Subcutaneous abdominal adipose tissue (tissue), 5 donors: Measurements from ENCODE around the gene SLC32A1.

Experiments
- H3K27ac ChIP-seq: one replicate; pipeline ENCODE4 v1.7.0; 2013; ENCODE audit warnings: low read depth, mild to moderate bottlenecking, inconsistent platforms, low read length, moderate library complexity
- H3K27me3 ChIP-seq, 5 donors: one replicate each; pipeline ENCODE4 v1.7.0; 2013; ENCODE audit warnings: low read length in 5 of 5, inconsistent platforms in 1 of 5; ENCODE audit not compliant: control insufficient read depth in 5 of 5, insufficient read depth in 4 of 5
- H3K36me3 ChIP-seq, 5 donors: one replicate each; pipeline ENCODE4 v1.7.0; 2013; ENCODE audit warnings: low read length in 5 of 5; ENCODE audit not compliant: control insufficient read depth in 5 of 5, insufficient read depth in 5 of 5
- H3K4me1 ChIP-seq, 5 donors: one replicate each; pipeline ENCODE4 v1.7.0; 2013; ENCODE audit warnings: low read length in 5 of 5, mild to moderate bottlenecking in 3 of 5, moderate library complexity in 1 of 5; ENCODE audit not compliant: control insufficient read depth in 5 of 5, insufficient read depth in 5 of 5
- H3K4me3 ChIP-seq, 5 donors: one replicate each; pipeline ENCODE4 v1.7.0; 2013; ENCODE audit warnings: low read length in 5 of 5, low read depth in 1 of 5
- H3K9ac ChIP-seq, 5 donors: one replicate each; pipeline ENCODE4 v1.7.0; 2013; ENCODE audit warnings: low read length in 5 of 5, mild to moderate bottlenecking in 4 of 5, moderate library complexity in 3 of 5
- H3K9me3 ChIP-seq, 5 donors: one replicate each; pipeline ENCODE4 v1.7.0; 2013; ENCODE audit warnings: low read length in 5 of 5; ENCODE audit not compliant: control insufficient read depth in 5 of 5
- donor health status: healthy.
- donor health status: healthy.
- donor health status: healthy.
- donor health status: healthy.
- donor health status: healthy.

SLC32A1 gene

DNA sequence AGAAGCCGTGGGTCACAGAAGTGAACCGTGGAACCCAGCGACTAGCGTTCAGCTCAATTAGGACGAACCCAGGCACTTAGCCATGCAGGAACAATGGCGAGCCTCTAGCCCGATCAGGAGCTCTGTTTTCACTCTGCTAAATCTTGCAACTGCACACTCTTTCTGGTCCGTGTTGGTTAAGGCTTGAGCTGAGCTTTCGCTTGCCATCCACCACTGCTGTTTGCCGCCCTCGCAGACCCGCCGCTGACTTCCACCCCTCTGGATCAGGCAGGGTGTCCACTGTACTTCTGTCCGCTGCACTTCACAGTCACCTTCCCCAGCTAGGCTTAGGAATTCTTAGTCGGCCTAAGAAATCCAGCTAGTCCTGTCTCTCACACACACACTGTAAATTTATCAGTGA lies 25.7 kb upstream of the SLC32A1 start:
- H3K9me3 ChIP-seq: no peaks in the 10 kb centered on the region
- H3K27me3 ChIP-seq: peaks cover 0 to 25% (median 23%) of the 10 kb centered on the region in 5 donors
- no peaks in the 10 kb centered on the region for H3K4me1 ChIP-seq
- no peaks in the 10 kb centered on the region for H3K36me3 ChIP-seq
- H3K9ac ChIP-seq: no peak overlapping the region
- no peak overlapping the region for H3K4me3 ChIP-seq
- H3K27ac ChIP-seq: no peak overlapping the region

DNA sequence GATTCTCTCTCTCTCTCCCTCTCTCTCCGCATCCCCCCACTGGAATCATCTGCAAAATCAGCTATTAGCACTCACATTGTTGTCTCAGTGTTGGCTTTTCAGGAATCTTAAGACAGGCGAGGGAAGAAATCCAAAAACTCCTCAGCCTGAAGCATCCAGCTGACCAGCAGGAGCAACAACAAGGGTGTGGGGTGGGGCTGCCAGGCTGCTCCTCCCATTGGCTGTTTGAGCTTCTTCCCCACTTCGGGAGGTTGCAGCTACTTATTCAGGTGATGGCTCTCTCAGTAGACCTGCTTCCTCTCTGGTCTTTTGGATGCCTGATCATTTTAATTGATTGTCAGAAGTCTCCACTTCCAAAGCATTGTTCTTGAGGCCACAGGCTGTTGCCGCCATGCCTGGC lies 24.1 kb upstream of the SLC32A1 start:
- H3K4me3 ChIP-seq: no peak overlapping the region

DNA sequence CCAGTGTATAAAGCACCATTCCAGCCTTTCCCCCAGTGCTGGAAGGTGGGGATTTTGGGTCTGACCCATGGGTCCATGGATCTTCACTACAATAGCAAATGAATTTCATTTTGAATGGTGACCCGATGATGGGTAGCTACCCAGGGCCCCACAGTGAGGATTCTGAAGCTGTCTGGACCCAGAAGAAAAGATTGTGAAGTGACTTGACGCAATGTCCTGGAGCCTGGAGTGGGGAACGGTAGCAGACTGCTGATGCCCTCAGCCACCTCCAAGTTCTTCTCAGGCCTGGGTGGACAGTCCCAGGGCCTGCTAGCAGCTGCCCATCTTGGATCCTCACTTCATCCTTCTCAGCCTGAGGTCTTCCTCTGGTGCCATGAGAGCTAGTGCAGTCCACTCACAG lies 23.4 kb upstream of the SLC32A1 start:
- Histone ChIP-seq H3K27ac (no peak overlapping the region), H3K36me3 (no peaks in the 10 kb centered on the region), H3K27me3 (peaks cover 0 to 37% (median 29%) of the 10 kb centered on the region in 5 donors), H3K9me3 (no peaks in the 10 kb centered on the region), H3K9ac (no peak overlapping the region), H3K4me1 (no peaks in the 10 kb centered on the region), H3K4me3 (no peak overlapping the region)

More for the DNA sequence above, 24.1 kb upstream of the SLC32A1 start:
- Histone ChIP-seq H3K27ac (no peak overlapping the region), H3K36me3 (no peaks in the 10 kb centered on the region), H3K9me3 (no peaks in the 10 kb centered on the region), H3K9ac (no peak overlapping the region), H3K4me1 (no peaks in the 10 kb centered on the region), H3K27me3 (peaks cover 0 to 30% (median 26%) of the 10 kb centered on the region in 5 donors)

DNA sequence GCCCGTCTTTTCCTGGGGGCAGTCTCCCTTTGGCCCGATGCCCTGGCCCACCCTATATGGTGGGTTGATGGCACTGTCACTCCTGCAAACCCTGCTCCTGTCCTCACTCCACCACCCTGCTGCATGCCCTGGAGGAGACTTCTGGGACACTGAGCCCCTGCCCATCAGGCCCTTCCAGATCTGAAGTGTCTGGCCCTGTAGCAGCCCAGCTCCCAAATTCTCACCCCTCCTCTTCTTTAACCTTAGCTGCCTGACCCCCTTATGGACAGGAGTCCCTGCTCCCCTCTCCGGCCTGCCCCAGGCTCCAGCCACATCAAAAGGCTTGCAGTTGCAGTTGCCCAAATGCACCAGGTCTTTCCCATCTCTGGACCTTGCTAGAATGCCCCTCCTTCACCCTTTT lies 20.8 kb upstream of the SLC32A1 start:
- peaks cover 0 to 37% (median 35%) of the 10 kb centered on the region in 5 donors for H3K27me3 ChIP-seq

DNA sequence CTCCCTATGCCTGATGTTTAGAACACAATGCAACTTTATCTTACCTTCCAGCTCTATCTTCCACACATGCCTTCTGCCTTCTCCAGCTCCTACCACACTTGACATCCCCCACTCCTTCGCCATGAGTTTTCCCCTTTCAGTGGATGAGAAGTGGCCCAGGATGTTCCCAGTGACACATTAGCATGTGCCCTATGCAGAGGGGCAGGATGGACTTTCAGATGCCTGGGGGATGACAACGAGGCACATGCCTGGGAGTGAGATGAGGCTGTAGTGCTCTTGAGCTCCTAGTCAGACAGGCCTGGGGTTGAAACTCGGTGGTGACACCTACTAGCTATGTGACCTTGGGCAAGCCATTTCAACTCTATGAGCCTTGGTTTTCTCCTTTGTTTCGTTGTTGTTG lies 20.1 kb upstream of the SLC32A1 start:
- Histone ChIP-seq H3K9me3 (no peaks in the 10 kb centered on the region), H3K9ac (no peak overlapping the region), H3K4me3 (no peak overlapping the region), H3K36me3 (no peaks in the 10 kb centered on the region), H3K4me1 (no peaks in the 10 kb centered on the region), H3K27me3 (peaks cover 0 to 35% (median 31%) of the 10 kb centered on the region in 5 donors), H3K27ac (no peak overlapping the region)

More for the DNA sequence above, 20.8 kb upstream of the SLC32A1 start:
- no peaks in the 10 kb centered on the region for H3K9me3 ChIP-seq
- H3K4me3 ChIP-seq: no peak overlapping the region
- no peak overlapping the region for H3K9ac ChIP-seq
- no peaks in the 10 kb centered on the region for H3K4me1 ChIP-seq
- H3K27ac ChIP-seq: no peak overlapping the region
- H3K36me3 ChIP-seq: no peaks in the 10 kb centered on the region

DNA sequence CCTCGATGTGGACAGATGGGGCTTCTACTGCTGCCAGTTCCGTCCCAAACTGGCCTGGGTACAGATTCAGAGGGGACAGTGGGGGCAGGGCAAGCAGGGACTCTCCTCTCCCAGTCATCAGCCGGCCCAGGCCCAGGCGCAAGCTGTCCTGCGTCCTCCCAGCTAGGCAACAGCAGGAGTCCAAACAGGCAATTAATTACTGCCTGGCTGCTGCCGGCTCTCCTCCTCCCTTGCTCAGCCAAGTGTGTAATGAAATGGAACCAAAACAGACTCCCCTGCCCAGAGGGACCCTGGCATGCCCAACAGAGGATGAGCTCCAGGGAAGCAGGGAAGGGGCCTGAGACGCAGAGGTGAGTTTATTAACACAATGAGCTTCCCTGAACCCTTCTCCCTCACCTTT lies 17.8 kb upstream of the SLC32A1 start:
- Histone ChIP-seq H3K27me3 (peaks cover 0 to 29% (median 22%) of the 10 kb centered on the region in 5 donors), H3K4me1 (no peaks in the 10 kb centered on the region), H3K27ac (no peak overlapping the region), H3K9ac (no peak overlapping the region), H3K9me3 (no peaks in the 10 kb centered on the region), H3K4me3 (no peak overlapping the region), H3K36me3 (no peaks in the 10 kb centered on the region)

DNA sequence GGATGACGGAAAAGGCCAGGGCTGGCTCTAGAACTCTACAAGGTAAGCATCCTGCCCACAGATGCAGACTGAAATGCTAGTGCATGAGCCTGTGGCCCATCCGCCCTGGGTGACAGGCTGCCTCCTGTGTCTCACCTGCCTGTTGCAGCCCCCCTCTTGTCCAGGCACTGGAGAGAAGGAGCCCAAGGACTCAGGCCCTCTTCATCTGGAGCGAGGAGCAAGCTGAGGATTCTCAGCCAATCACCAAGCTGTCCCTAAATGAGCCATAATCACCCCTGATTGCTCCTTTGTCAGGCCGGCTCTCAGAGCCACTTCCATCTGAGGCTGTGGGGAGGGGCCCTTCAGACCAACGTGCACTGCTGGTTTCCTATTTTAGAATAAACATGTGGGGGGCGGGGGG lies 10.0 kb upstream of the SLC32A1 start:
- no peak overlapping the region for H3K27ac ChIP-seq
- H3K9me3 ChIP-seq: no peaks in the 10 kb centered on the region
- no peak overlapping the region for H3K4me3 ChIP-seq
- no peak overlapping the region for H3K9ac ChIP-seq
- no peaks in the 10 kb centered on the region for H3K4me1 ChIP-seq
- H3K27me3 ChIP-seq: peaks cover 19 to 39% (median 32%) of the 10 kb centered on the region in 5 donors
- no peaks in the 10 kb centered on the region for H3K36me3 ChIP-seq

DNA sequence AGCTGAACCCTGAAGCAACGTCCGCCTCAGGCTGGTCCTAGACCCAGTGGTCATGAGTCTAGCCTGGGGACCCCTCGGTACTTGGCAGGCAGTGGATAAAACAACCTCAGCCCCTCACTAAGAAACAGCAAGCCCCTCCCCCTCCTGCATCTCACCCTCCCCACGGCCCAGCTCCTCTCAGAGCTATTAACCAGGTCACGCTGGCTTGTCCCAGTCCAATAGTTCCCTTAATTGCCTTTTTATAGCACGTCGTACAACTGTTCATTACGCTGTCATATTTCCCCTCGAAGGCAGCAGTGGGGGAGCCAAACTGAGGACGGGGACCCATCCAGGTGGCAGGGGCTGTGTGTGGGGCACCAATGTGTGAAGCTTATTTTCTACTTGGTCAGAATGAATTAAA lies 8.6 kb upstream of the SLC32A1 start:
- Histone ChIP-seq H3K4me3 (no peak overlapping the region), H3K9me3 (no peaks in the 10 kb centered on the region), H3K4me1 (no peaks in the 10 kb centered on the region), H3K36me3 (no peaks in the 10 kb centered on the region), H3K9ac (no peak overlapping the region), H3K27ac (no peak overlapping the region), H3K27me3 (peaks cover 25 to 52% (median 45%) of the 10 kb centered on the region in 5 donors)

DNA sequence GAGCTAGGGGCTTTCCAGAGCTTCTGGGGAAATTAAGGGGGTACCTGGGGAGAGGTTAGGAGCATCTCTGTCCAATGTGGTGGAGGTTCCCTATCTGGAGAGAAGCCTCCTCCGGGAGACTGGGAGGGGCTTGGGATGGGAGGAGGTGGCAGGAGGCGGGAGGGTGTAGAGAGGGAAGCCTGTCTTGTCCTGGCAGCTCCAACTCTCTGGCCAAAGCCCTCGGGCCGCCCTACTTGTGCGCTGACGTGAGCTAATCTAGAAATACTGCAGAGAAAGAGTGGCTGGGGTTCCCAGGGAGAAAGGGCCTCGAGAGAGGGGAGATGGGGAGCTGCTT lies 1.6 kb upstream of the SLC32A1 start:
- H3K27me3 ChIP-seq: peaks cover 50 to 89% (median 84%) of the 10 kb centered on the region in 5 donors
- H3K36me3 ChIP-seq: no peaks in the 10 kb centered on the region
- no peak overlapping the region for H3K9ac ChIP-seq
- H3K9me3 ChIP-seq: no peaks in the 10 kb centered on the region
- no peak overlapping the region for H3K27ac ChIP-seq
- H3K4me1 ChIP-seq: peaks cover 0 to 38% (median 23%) of the 10 kb centered on the region in 5 donors
- no peak overlapping the region for H3K4me3 ChIP-seq

DNA sequence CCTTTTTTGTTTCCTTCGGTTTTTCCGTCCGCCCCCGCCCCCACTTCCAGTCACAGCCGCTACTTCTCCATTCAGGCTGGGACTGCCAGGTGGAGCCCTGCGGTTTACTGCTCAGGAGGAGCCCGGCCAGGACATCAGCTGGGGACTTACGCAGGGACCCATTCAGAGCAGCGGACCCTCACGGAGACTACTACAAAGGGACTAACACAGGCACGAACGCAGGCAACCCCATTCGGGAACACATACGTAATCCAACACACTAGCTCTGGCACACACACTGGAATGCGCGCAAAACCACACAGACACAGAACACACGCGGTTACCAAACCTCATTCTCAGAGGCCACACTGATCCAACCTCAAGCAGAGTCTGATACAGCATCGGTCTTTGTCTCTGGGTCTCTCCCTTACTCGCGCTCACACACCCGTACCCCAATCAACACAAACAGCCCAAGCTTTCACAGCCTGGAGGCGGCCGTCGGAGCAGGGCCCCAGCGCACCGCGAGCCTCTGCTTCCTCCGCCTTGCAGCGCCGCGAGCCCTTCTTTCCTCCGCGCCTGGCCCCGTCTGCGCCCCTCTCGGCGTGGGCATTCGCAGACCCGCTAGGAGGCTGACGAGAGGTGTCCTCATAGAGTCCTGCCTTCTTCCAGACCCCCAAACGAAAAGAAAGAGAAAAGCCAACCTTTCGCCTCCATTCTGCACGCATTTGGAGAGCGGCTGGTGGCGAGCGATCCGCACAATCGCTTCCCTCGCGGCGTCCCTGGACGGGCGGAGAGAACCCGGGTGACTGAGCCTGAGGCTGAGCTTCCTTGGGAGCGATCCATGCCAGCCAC lies 1.1 kb upstream of the SLC32A1 start:
- no peak overlapping the region for H3K27ac ChIP-seq
- peaks cover 55 to 93% (median 88%) of the 10 kb centered on the region in 5 donors for H3K27me3 ChIP-seq
- H3K9ac ChIP-seq: no peak overlapping the region
- H3K4me1 ChIP-seq: peaks cover 0 to 44% (median 27%) of the 10 kb centered on the region in 5 donors
- H3K9me3 ChIP-seq: no peaks in the 10 kb centered on the region
- no peak overlapping the region for H3K4me3 ChIP-seq
- no peaks in the 10 kb centered on the region for H3K36me3 ChIP-seq
